Measurements from ENCODE around the gene MTR. TPM values are rescaled to one million over a fixed set of nuclear protein-coding genes. Genes with fewer than 3 reads are reported as not detected.
"Not testable (repeated sequence)": the region's sequence is repeated elsewhere in the genome, so short reads cannot be mapped to it uniquely, and the experiment has no call there.

MTR gene
- total and polyA plus RNA-seq, 4 donors = 4.6 to 59.5 (median 32.1) TPM

DNA sequence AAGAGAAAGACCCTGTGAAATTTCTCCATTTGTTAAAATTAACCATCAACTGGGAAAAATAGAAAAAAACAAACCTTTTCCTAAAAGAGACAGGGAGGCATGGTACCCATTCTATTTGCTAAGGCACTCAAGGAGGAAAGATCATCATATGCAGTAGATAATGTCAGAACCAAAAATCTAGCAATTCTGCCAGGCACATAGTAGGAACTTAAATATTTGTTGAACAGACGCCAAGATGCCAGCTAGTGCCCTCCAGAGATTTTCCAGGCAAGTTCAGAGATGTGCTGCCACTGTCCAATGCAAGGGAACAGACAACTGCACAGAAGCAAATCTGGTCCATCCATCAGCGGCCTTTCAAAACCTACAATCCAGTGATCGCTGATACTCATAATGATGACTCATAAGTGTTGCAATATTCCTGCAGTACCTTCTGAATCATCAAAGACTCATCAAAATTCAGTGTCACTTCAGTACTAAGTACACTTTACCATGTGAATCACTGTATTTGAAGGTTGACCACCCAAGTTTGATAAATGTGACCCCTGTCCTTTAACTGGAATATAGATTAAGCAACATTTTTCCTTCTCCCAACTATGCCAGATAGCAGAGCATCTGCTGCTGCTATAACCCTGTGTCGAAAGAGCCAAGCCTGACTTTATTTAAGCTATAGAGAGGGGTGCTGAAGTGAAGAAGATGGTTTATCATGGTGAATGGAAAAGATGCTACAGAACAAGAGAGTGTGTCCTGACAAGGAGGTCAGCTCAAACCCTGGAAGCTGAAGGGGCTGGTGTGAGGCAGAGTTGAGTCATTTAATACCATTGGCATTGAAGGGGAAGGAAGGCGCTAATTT is 110.0 kb downstream of the MTR start:
- Histone ChIP-seq H3K9me3 (ENCODE audit: control insufficient read depth, low read length) (no peaks in the 10 kb centered on the region), H3K27ac (ENCODE audit: low read depth in 1 of 2, low read length in 2 of 2) (no peak overlapping the region), H3K4me3 (ENCODE audit: low read length in 2 of 2) (no peak overlapping the region), H3K36me3 (ENCODE audit: control insufficient read depth in 1 of 2, insufficient read depth in 2 of 2, low read length in 1 of 2) (peaks cover 0 to 2% of the 10 kb centered on the region in 2 donors), H3K4me1 (ENCODE audit: control insufficient read depth in 1 of 2, insufficient read depth in 2 of 2, low read length in 2 of 2) (no peaks in the 10 kb centered on the region), H3K27me3 (ENCODE audit: control insufficient read depth in 1 of 2, insufficient read depth in 2 of 2, low read length in 1 of 2) (no peaks in the 10 kb centered on the region)
- DNase-seq = no peak
- 89 to 95% methylated on average over 5 of the region's 5 CpGs for WGBS, 2 donors
- intact Hi-C loops (cut with DNase I) = loop anchor here in 1 of 2 donors (10.0 kb wide), 1 partner anchor 220 kb away; no protein-coding TSS in a partner anchor
- ATAC-seq (ENCODE audit: low FRiP score) = no peak

DNA sequence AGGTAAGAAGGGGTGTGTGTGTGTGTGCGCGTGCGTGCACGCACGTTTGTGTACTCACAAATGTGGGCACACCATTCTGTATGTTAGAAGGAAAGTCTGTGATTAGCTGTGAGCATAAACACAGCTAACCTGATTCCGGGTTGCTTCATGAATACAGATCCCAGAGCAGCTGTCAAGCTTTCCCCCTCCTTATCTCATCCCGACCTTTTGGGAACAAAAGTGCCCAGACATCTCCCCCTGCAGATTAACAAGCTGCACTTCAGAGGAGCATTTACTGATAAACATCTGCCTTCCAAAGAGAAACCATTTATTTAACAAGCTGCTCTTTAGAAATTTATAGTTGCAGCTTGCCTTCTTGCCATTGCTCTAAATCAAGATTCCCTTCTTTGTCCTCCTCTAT is 112.1 kb downstream of the MTR start:
- Histone ChIP-seq H3K27ac (ENCODE audit: low read depth in 1 of 2, low read length in 2 of 2) (no peak overlapping the region), H3K9me3 (ENCODE audit: control insufficient read depth, low read length) (no peaks in the 10 kb centered on the region), H3K4me3 (ENCODE audit: low read length in 2 of 2) (no peak overlapping the region), H3K4me1 (ENCODE audit: control insufficient read depth in 1 of 2, insufficient read depth in 2 of 2, low read length in 2 of 2) (no peaks in the 10 kb centered on the region), H3K36me3 (ENCODE audit: control insufficient read depth in 1 of 2, insufficient read depth in 2 of 2, low read length in 1 of 2) (no peaks in the 10 kb centered on the region), H3K27me3 (ENCODE audit: control insufficient read depth in 1 of 2, insufficient read depth in 2 of 2, low read length in 1 of 2) (no peaks in the 10 kb centered on the region)
- intact Hi-C loops (cut with DNase I) = loop anchor here in 1 of 2 donors (10.0 kb wide), 1 partner anchor 218 kb away; no protein-coding TSS in a partner anchor
- DNase-seq (no peak), ATAC-seq (ENCODE audit: low FRiP score) (no peak)
- WGBS, 2 donors = 77 to 80% methylated on average over 7 of the region's 7 CpGs

GRCh38 chr1:236908669-236909068 is 113.6 kb downstream of the MTR start:
- H3K27ac ChIP-seq (ENCODE audit: low read depth in 1 of 2, low read length in 2 of 2) = no peak overlapping the region
- no peaks in the 10 kb centered on the region for H3K36me3 ChIP-seq (ENCODE audit: control insufficient read depth in 1 of 2, insufficient read depth in 2 of 2, low read length in 1 of 2)
- no peaks in the 10 kb centered on the region for H3K4me1 ChIP-seq (ENCODE audit: control insufficient read depth in 1 of 2, insufficient read depth in 2 of 2, low read length in 2 of 2)
- 95% methylated on average over 2 of the region's 2 CpGs for WGBS, 2 donors
- no peak for DNase-seq
- intact Hi-C loops (cut with DNase I) = loop anchor here in 1 of 2 donors (10.0 kb wide), 1 partner anchor 216 kb away; no protein-coding TSS in a partner anchor
- H3K9me3 ChIP-seq (ENCODE audit: control insufficient read depth, low read length) = no peaks in the 10 kb centered on the region
- H3K27me3 ChIP-seq (ENCODE audit: control insufficient read depth in 1 of 2, insufficient read depth in 2 of 2, low read length in 1 of 2) = no peaks in the 10 kb centered on the region
- no peak overlapping the region for H3K4me3 ChIP-seq (ENCODE audit: low read length in 2 of 2)
- ATAC-seq (ENCODE audit: low FRiP score) = no peak

GRCh38 chr1:236911047-236911446 is 116.0 kb downstream of the MTR start:
- WGBS, 2 donors = 97% methylated on average over 7 of the region's 7 CpGs
- H3K9me3 ChIP-seq (ENCODE audit: control insufficient read depth, low read length); ATAC-seq (ENCODE audit: low FRiP score); H3K36me3 ChIP-seq (ENCODE audit: control insufficient read depth in 1 of 2, insufficient read depth in 2 of 2, low read length in 1 of 2); DNase-seq; H3K27ac ChIP-seq (ENCODE audit: low read depth in 1 of 2, low read length in 2 of 2); H3K4me3 ChIP-seq (ENCODE audit: low read length in 2 of 2); H3K27me3 ChIP-seq (ENCODE audit: control insufficient read depth in 1 of 2, insufficient read depth in 2 of 2, low read length in 1 of 2); H3K4me1 ChIP-seq (ENCODE audit: control insufficient read depth in 1 of 2, insufficient read depth in 2 of 2, low read length in 2 of 2): not testable (repeated sequence)
- intact Hi-C loops (cut with DNase I) = loop anchor here in 1 of 2 donors (5.0 kb wide), 1 partner anchor 81 kb away; no protein-coding TSS in a partner anchor

DNA sequence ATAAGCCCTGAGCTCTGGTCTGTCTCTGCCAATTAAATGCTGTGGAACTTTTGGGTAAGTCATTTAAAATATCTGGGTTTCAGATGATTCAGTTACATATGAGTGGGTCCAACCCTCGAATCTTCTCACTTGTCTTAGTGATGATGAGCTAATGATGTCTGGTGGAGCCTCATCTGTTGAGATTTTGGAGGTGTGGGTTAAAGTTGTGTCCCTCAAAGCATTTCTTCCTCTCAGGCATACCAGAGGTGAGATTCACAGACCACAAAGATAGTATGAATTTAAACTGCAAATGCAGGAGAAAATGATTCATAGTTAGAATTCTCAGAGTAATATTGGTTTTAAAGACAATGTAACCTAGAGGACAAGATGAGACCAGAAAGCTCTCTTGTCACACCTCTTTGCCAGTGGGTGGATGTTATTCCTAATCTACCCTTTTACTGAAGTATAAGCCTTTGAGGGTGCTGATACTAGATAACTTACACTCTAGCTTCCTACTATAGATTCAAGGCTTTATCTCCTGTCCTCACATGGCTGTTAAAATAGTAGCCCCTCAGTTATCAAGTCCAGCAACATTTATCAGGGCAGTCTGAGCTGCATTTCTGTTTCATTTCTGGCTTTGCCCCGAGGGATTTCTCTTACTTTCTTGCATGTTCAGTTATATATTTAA is 118.4 kb downstream of the MTR start:
- Histone ChIP-seq H3K4me1 (ENCODE audit: control insufficient read depth in 1 of 2, insufficient read depth in 2 of 2, low read length in 2 of 2) (no peaks in the 10 kb centered on the region), H3K4me3 (ENCODE audit: low read length in 2 of 2) (no peak overlapping the region), H3K27me3 (ENCODE audit: control insufficient read depth in 1 of 2, insufficient read depth in 2 of 2, low read length in 1 of 2) (no peaks in the 10 kb centered on the region), H3K27ac (ENCODE audit: low read depth in 1 of 2, low read length in 2 of 2) (no peak overlapping the region), H3K9me3 (ENCODE audit: control insufficient read depth, low read length) (no peaks in the 10 kb centered on the region), H3K36me3 (ENCODE audit: control insufficient read depth in 1 of 2, insufficient read depth in 2 of 2, low read length in 1 of 2) (no peaks in the 10 kb centered on the region)
- WGBS, 2 donors = 69 to 70% methylated on average over 2 of the region's 2 CpGs
- intact Hi-C loops (cut with DNase I) = loop anchor here in 1 of 2 donors (5.0 kb wide), 1 partner anchor 79 kb away; no protein-coding TSS in a partner anchor
- no peak for ATAC-seq (ENCODE audit: low FRiP score)
- no peak for DNase-seq

DNA sequence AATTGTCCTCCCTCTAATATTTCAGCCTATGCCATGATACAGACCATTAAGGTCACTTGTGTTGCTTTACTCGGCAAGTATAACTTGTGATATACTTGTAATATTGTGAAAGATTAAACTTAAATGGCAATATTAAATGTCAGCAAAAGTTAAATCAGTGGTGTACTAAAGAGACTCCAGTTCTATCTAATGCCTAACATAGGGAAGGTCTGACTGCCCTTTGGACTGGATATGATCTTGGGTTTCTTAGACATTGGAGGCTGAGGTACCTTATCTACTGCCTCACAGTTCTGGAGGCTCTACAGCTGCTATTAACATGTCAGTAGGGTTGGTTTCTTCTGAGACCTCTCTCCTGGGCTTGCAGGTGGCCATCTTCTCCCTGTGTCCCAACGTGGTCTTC is 119.3 kb downstream of the MTR start:
- Histone ChIP-seq H3K27me3 (ENCODE audit: control insufficient read depth in 1 of 2, insufficient read depth in 2 of 2, low read length in 1 of 2) (no peaks in the 10 kb centered on the region), H3K27ac (ENCODE audit: low read depth in 1 of 2, low read length in 2 of 2) (no peak overlapping the region), H3K4me1 (ENCODE audit: control insufficient read depth in 1 of 2, insufficient read depth in 2 of 2, low read length in 2 of 2) (no peaks in the 10 kb centered on the region), H3K36me3 (ENCODE audit: control insufficient read depth in 1 of 2, insufficient read depth in 2 of 2, low read length in 1 of 2) (no peaks in the 10 kb centered on the region), H3K4me3 (ENCODE audit: low read length in 2 of 2) (no peak overlapping the region), H3K9me3 (ENCODE audit: control insufficient read depth, low read length) (no peaks in the 10 kb centered on the region)
- intact Hi-C loops (cut with DNase I) = loop anchor here in 1 of 2 donors (5.0 kb wide), 1 partner anchor 78 kb away; no protein-coding TSS in a partner anchor
- ATAC-seq (ENCODE audit: low FRiP score) (no peak), DNase-seq (no peak)
- WGBS, 2 donors = 85 to 89% methylated on average over 2 of the region's 2 CpGs

DNA sequence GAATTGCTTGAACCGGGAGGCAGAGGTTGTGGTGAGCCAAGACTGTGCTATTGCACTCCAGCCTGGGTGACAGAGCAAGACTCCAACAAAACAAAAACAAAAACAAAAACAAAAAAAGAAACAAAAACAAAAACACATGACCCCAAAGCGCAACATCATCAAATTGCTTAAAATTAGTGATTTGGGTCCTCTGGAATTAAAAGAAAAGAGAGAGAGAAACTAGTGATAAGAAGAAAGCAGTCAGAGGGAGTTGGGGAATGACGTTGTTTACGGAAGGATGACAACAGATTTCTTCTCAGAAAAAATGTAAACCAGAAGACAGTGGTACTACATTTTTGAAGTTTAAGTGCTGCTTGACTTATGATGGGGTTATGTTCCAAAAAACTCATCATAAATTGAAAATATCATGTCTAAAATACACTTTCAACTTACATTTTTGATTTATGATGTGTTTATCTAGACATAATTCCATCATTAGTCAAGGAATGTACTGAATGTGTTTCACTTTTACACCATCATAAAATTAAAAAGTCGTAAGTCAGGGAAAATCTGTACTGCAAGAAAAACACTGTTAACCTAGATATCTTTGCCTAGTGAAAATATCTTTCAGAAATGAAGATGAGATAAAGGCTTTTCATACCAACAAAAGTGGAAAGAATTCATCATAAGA is 121.2 kb downstream of the MTR start:
- no peaks in the 10 kb centered on the region for H3K36me3 ChIP-seq (ENCODE audit: control insufficient read depth in 1 of 2, insufficient read depth in 2 of 2, low read length in 1 of 2)
- DNase-seq (no peak), ATAC-seq (ENCODE audit: low FRiP score) (no peak)
- WGBS, 2 donors = 84 to 85% methylated on average over 5 of the region's 5 CpGs
- intact Hi-C loops (cut with DNase I) = no loop called here
- H3K27ac ChIP-seq (ENCODE audit: low read depth in 1 of 2, low read length in 2 of 2) = no peak overlapping the region
- H3K27me3 ChIP-seq (ENCODE audit: control insufficient read depth in 1 of 2, insufficient read depth in 2 of 2, low read length in 1 of 2) = no peaks in the 10 kb centered on the region
- peaks cover 0 to 1% of the 10 kb centered on the region in 2 donors for H3K4me1 ChIP-seq (ENCODE audit: control insufficient read depth in 1 of 2, insufficient read depth in 2 of 2, low read length in 2 of 2)
- H3K4me3 ChIP-seq (ENCODE audit: low read length in 2 of 2) = no peak overlapping the region
- no peaks in the 10 kb centered on the region for H3K9me3 ChIP-seq (ENCODE audit: control insufficient read depth, low read length)

- Histone ChIP-seq H3K27ac (ENCODE audit: low read depth in 1 of 2, low read length in 2 of 2) (no peak overlapping the region), H3K36me3 (ENCODE audit: control insufficient read depth in 1 of 2, insufficient read depth in 2 of 2, low read length in 1 of 2) (no peaks in the 10 kb centered on the region), H3K4me3 (ENCODE audit: low read length in 2 of 2) (no peak overlapping the region), H3K27me3 (ENCODE audit: control insufficient read depth in 1 of 2, insufficient read depth in 2 of 2, low read length in 1 of 2) (no peaks in the 10 kb centered on the region), H3K9me3 (ENCODE audit: control insufficient read depth, low read length) (no peaks in the 10 kb centered on the region), H3K4me1 (ENCODE audit: control insufficient read depth in 1 of 2, insufficient read depth in 2 of 2, low read length in 2 of 2) (peaks cover 0 to 1% of the 10 kb centered on the region in 2 donors)
- ATAC-seq (ENCODE audit: low FRiP score) = no peak
- WGBS, 2 donors = 94 to 100% methylated on average over 1 of the region's 1 CpG
- DNase-seq = no peak
- intact Hi-C loops (cut with DNase I) = no loop called here
Measured at GRCh38 chr1:236917448-236917847, 122.4 kb downstream of the MTR start.

Measured in aorta (tissue), 5 donors.